Measurements from ENCODE around the gene CD22.
"Not testable (repeated sequence)": the region's sequence is repeated elsewhere in the genome, so short reads cannot be mapped to it uniquely, and the experiment has no call there.

The CD22 gene

GRCh38 chr19:35362261-35363000, 33.4 kb downstream of the CD22 start:
- Histone ChIP-seq H3K9me3 (ENCODE audit: control insufficient read depth in 2 of 2, low read length in 2 of 2) (no peaks in the 10 kb centered on the region), H3K27me3 (ENCODE audit: control insufficient read depth in 1 of 2, insufficient read depth in 2 of 2, low read length in 2 of 2) (peaks cover 0 to 7% of the 10 kb centered on the region in 2 donors), H3K9ac (ENCODE audit: low read length in 2 of 2) (no peak overlapping the region), H3K4me1 (ENCODE audit: control insufficient read depth, insufficient read depth, low read length) (no peaks in the 10 kb centered on the region), H3K36me3 (ENCODE audit: control insufficient read depth in 2 of 2, insufficient read depth in 2 of 2, low read length in 2 of 2) (no peaks in the 10 kb centered on the region), H3K27ac (ENCODE audit: low read length) (no peak overlapping the region), H3K4me3 (ENCODE audit: low read length in 2 of 2) (no peak overlapping the region)

DNA sequence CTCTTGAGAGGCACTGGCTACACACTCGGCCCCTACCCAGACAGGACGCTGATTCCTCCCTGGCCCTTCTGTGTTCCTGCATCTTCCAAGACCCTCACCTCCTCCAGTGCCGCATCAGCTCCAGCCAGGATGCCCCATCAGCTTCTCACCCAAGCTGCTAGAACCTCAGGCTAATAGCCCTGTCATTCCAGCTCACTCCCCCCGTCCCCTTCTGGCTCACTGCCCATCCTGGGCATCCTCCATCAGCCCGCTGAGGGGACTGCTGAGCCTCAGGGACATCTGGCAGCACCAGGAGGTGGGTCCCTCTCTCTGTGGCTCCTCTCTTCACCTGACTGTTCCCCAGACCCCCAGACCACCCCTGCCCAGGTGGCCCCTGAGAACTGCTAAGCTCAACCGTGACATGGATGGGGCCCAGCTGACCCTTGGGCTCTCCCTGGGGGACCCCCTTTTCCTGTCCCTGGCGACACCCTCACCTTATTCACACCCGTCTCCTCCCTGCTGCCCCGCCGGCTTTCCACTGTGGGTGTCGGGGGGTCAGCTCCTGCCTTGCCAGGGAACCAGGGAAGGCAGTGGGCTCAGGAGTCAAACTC, 34.1 kb downstream of the CD22 start:
- Histone ChIP-seq H3K27ac (ENCODE audit: low read length) (no peak overlapping the region), H3K4me3 (ENCODE audit: low read length in 2 of 2) (no peak overlapping the region), H3K4me1 (ENCODE audit: control insufficient read depth, insufficient read depth, low read length) (no peaks in the 10 kb centered on the region), H3K9ac (ENCODE audit: low read length in 2 of 2) (no peak overlapping the region), H3K9me3 (ENCODE audit: control insufficient read depth in 2 of 2, low read length in 2 of 2) (no peaks in the 10 kb centered on the region), H3K36me3 (ENCODE audit: control insufficient read depth in 2 of 2, insufficient read depth in 2 of 2, low read length in 2 of 2) (no peaks in the 10 kb centered on the region), H3K27me3 (ENCODE audit: control insufficient read depth in 1 of 2, insufficient read depth in 2 of 2, low read length in 2 of 2) (peaks cover 0 to 6% of the 10 kb centered on the region in 2 donors)

- Histone ChIP-seq H3K36me3 (ENCODE audit: control insufficient read depth in 2 of 2, insufficient read depth in 2 of 2, low read length in 2 of 2) (no peaks in the 10 kb centered on the region), H3K9ac (ENCODE audit: low read length in 2 of 2) (no peak overlapping the region), H3K27ac (ENCODE audit: low read length) (no peak overlapping the region), H3K4me1 (ENCODE audit: control insufficient read depth, insufficient read depth, low read length) (no peaks in the 10 kb centered on the region), H3K4me3 (ENCODE audit: low read length in 2 of 2) (no peak overlapping the region), H3K27me3 (ENCODE audit: control insufficient read depth in 1 of 2, insufficient read depth in 2 of 2, low read length in 2 of 2) (peaks cover 0 to 3% of the 10 kb centered on the region in 2 donors), H3K9me3 (ENCODE audit: control insufficient read depth in 2 of 2, low read length in 2 of 2) (no peaks in the 10 kb centered on the region)
Observed at GRCh38 chr19:35363711-35364425, 34.9 kb downstream of the CD22 start.

- Histone ChIP-seq H3K27ac (ENCODE audit: low read length) (no peak overlapping the region), H3K4me3 (ENCODE audit: low read length in 2 of 2) (no peak overlapping the region), H3K9me3 (ENCODE audit: control insufficient read depth in 2 of 2, low read length in 2 of 2) (peaks cover 0 to 3% of the 10 kb centered on the region in 2 donors), H3K4me1 (ENCODE audit: control insufficient read depth, insufficient read depth, low read length) (no peaks in the 10 kb centered on the region), H3K27me3 (ENCODE audit: control insufficient read depth in 1 of 2, insufficient read depth in 2 of 2, low read length in 2 of 2) (peaks cover 0 to 3% of the 10 kb centered on the region in 2 donors), H3K36me3 (ENCODE audit: control insufficient read depth in 2 of 2, insufficient read depth in 2 of 2, low read length in 2 of 2) (no peaks in the 10 kb centered on the region), H3K9ac (ENCODE audit: low read length in 2 of 2) (no peak overlapping the region)
Observed at GRCh38 chr19:35365303-35365702, 36.3 kb downstream of the CD22 start.

DNA sequence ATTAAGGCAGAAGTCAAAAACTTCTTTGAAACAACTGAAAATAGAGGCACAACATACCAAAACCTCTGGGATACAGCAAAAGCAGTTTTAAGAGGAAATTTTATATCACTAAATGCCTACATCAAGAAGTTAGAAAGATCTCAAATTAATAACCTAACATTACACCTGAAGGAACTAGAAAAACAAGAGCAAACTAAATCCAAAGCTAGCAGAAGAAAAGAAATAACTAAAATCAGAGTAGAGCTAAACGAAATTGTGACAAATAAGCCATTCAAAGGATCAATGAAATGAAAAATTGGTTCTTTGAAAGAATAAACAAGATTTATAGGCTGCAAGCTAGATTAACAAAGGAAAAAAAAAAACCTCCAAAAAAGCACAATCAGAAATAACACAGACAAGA, 39.4 kb downstream of the CD22 start:
- H3K27me3 ChIP-seq (ENCODE audit: control insufficient read depth in 1 of 2, insufficient read depth in 2 of 2, low read length in 2 of 2), result peaks cover 0 to 2% of the 10 kb centered on the region in 2 donors
- H3K9me3 ChIP-seq (ENCODE audit: control insufficient read depth in 2 of 2, low read length in 2 of 2), result peaks cover 0 to 3% of the 10 kb centered on the region in 2 donors
- H3K4me3 ChIP-seq (ENCODE audit: low read length in 2 of 2), result no peak overlapping the region
- H3K9ac ChIP-seq (ENCODE audit: low read length in 2 of 2), result no peak overlapping the region
- H3K27ac ChIP-seq (ENCODE audit: low read length), result no peak overlapping the region
- no peaks in the 10 kb centered on the region for H3K4me1 ChIP-seq (ENCODE audit: control insufficient read depth, insufficient read depth, low read length)
- H3K36me3 ChIP-seq (ENCODE audit: control insufficient read depth in 2 of 2, insufficient read depth in 2 of 2, low read length in 2 of 2), result no peaks in the 10 kb centered on the region

GRCh38 chr19:35369522-35369921, 40.5 kb downstream of the CD22 start:
- H3K4me3 ChIP-seq (ENCODE audit: low read length in 2 of 2), result no peak overlapping the region
- peaks cover 0 to 2% of the 10 kb centered on the region in 2 donors for H3K27me3 ChIP-seq (ENCODE audit: control insufficient read depth in 1 of 2, insufficient read depth in 2 of 2, low read length in 2 of 2)
- no peaks in the 10 kb centered on the region for H3K36me3 ChIP-seq (ENCODE audit: control insufficient read depth in 2 of 2, insufficient read depth in 2 of 2, low read length in 2 of 2)
- no peaks in the 10 kb centered on the region for H3K4me1 ChIP-seq (ENCODE audit: control insufficient read depth, insufficient read depth, low read length)
- no peak overlapping the region for H3K9ac ChIP-seq (ENCODE audit: low read length in 2 of 2)
- peaks cover 0 to 3% of the 10 kb centered on the region in 2 donors for H3K9me3 ChIP-seq (ENCODE audit: control insufficient read depth in 2 of 2, low read length in 2 of 2)
- H3K27ac ChIP-seq (ENCODE audit: low read length), result no peak overlapping the region

GRCh38 chr19:35370722-35371121, 41.7 kb downstream of the CD22 start, which contains the start of gene GPR42:
Gene GPR42, plus strand, starts transcription at chr19:35371068. Its CDS starts 292 bp downstream, at chr19:35371360.
- Histone ChIP-seq H3K27me3 (ENCODE audit: control insufficient read depth in 1 of 2, insufficient read depth in 2 of 2, low read length in 2 of 2) (peaks cover 0 to under 1% of the 10 kb centered on the region in 2 donors), H3K36me3 (ENCODE audit: control insufficient read depth in 2 of 2, insufficient read depth in 2 of 2, low read length in 2 of 2) (no peaks in the 10 kb centered on the region), H3K4me1 (ENCODE audit: control insufficient read depth, insufficient read depth, low read length) (no peaks in the 10 kb centered on the region), H3K27ac (ENCODE audit: low read length) (no peak within 1 kb of the TSS), H3K4me3 (ENCODE audit: low read length in 2 of 2) (no peak within 1 kb of the TSS), H3K9me3 (ENCODE audit: control insufficient read depth in 2 of 2, low read length in 2 of 2) (peaks cover 0 to 3% of the 10 kb centered on the region in 2 donors), H3K9ac (ENCODE audit: low read length in 2 of 2) (no peak within 1 kb of the TSS)

- no peak overlapping the region for H3K4me3 ChIP-seq (ENCODE audit: low read length in 2 of 2)
- peaks cover 0 to 5% of the 10 kb centered on the region in 2 donors for H3K9me3 ChIP-seq (ENCODE audit: control insufficient read depth in 2 of 2, low read length in 2 of 2)
- no peaks in the 10 kb centered on the region for H3K27me3 ChIP-seq (ENCODE audit: control insufficient read depth in 1 of 2, insufficient read depth in 2 of 2, low read length in 2 of 2)
- no peak overlapping the region for H3K27ac ChIP-seq (ENCODE audit: low read length)
- no peaks in the 10 kb centered on the region for H3K4me1 ChIP-seq (ENCODE audit: control insufficient read depth, insufficient read depth, low read length)
- no peaks in the 10 kb centered on the region for H3K36me3 ChIP-seq (ENCODE audit: control insufficient read depth in 2 of 2, insufficient read depth in 2 of 2, low read length in 2 of 2)
- H3K9ac ChIP-seq (ENCODE audit: low read length in 2 of 2), result no peak overlapping the region
Observed at GRCh38 chr19:35373492-35373891, 44.5 kb downstream of the CD22 start.

- not testable (repeated sequence) for H3K36me3 ChIP-seq (ENCODE audit: control insufficient read depth in 2 of 2, insufficient read depth in 2 of 2, low read length in 2 of 2); H3K9ac ChIP-seq (ENCODE audit: low read length in 2 of 2); H3K4me1 ChIP-seq (ENCODE audit: control insufficient read depth, insufficient read depth, low read length); H3K9me3 ChIP-seq (ENCODE audit: control insufficient read depth in 2 of 2, low read length in 2 of 2); H3K27ac ChIP-seq (ENCODE audit: low read length); H3K27me3 ChIP-seq (ENCODE audit: control insufficient read depth in 1 of 2, insufficient read depth in 2 of 2, low read length in 2 of 2); H3K4me3 ChIP-seq (ENCODE audit: low read length in 2 of 2)
Observed at GRCh38 chr19:35374031-35374430, 45.0 kb downstream of the CD22 start.

DNA sequence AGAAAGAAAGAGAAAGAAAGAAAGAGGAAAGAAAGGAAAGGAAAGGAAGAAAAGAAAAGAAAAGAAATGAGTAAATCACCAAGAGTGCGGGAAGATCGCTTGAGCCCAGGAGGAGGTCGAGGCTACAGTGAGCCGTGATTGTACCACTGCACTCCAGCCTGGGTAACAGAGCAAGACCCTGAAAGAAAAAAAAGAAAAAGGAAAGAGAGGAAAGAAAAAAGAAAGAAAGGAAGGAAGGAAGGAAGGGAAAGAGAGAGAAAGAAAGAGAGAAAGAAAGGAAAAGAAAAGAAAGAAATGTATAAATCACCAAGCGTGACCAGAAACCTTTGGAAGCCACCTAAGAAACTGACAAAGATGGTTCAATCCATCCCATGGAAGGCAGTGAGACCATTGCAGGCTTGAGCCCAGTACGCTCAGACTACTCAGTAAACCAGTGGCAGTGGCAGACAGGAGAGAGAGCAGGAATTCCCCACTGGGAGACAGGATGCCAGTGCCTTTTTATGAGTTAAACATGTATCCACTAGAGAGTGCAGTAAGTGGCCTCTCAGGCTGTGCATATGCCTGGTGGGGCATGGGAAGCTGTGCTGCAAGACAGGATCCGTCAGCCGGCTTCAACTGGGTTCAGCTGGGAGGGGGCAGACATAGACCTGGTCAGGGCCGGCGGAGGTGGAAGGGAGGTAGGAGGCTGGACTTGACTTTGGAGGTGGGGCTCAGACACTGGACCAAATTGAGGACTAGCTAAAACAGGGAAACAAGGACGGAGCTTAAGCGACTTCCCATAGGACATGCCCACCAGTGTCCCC, 46.7 kb downstream of the CD22 start:
- H3K27ac ChIP-seq (ENCODE audit: low read length), result no peak overlapping the region
- H3K4me1 ChIP-seq (ENCODE audit: control insufficient read depth, insufficient read depth, low read length), result no peaks in the 10 kb centered on the region
- no peak overlapping the region for H3K9ac ChIP-seq (ENCODE audit: low read length in 2 of 2)
- H3K27me3 ChIP-seq (ENCODE audit: control insufficient read depth in 1 of 2, insufficient read depth in 2 of 2, low read length in 2 of 2), result no peaks in the 10 kb centered on the region
- H3K4me3 ChIP-seq (ENCODE audit: low read length in 2 of 2), result no peak overlapping the region
- no peaks in the 10 kb centered on the region for H3K36me3 ChIP-seq (ENCODE audit: control insufficient read depth in 2 of 2, insufficient read depth in 2 of 2, low read length in 2 of 2)
- H3K9me3 ChIP-seq (ENCODE audit: control insufficient read depth in 2 of 2, low read length in 2 of 2), result peaks cover 0 to 4% of the 10 kb centered on the region in 2 donors
